K562 (cell line): Measurements from ENCODE around the gene FGF23. TPM values are rescaled to one million over a fixed set of nuclear protein-coding genes. Genes with fewer than 3 reads are reported as not detected.

Experiments used
- ARID1B ChIP-seq: fragments of 450-650 bp; IDR thresholded peaks from 2 replicates; pipeline ENCODE4 v1.6.1; 2016; ENCODE audit warnings: antibody characterized with exemption, mild to moderate bottlenecking, inconsistent platforms
- BCLAF1 ChIP-seq, 2 experiments: fragments of 450-650 bp in 1 of 2; IDR thresholded peaks; 2 replicates each; pipeline ENCODE4 v1.6.1; 2011 to 2017; ENCODE audit warnings: low read depth in 2 of 2, antibody characterized with exemption in 1 of 2, borderline replicate concordance in 1 of 2, low read length in 1 of 2, mild to moderate bottlenecking in 1 of 2, mixed read lengths in 1 of 2; ENCODE audit not compliant: control insufficient read depth in 1 of 2
- BRF1 ChIP-seq: IDR thresholded peaks from 3 replicates; pipeline ENCODE4 v1.6.1; 2011; ENCODE audit warnings: borderline replicate concordance, mild to moderate bottlenecking; ENCODE audit not compliant: insufficient read length; ENCODE audit errors: extremely low read depth
- CBFA2T3 ChIP-seq: fragments of 450-650 bp; IDR thresholded peaks from 2 replicates; pipeline ENCODE4 v1.6.1; 2017
- CREM ChIP-seq: IDR thresholded peaks from 2 replicates; pipeline ENCODE4 v1.6.1; 2014; ENCODE audit warnings: antibody characterized with exemption, low read depth
- CXXC5 ChIP-seq: fragments of 250-450 bp; sonication (Bioruptor Pico); IDR thresholded peaks from 2 replicates; pipeline ENCODE4 v1.8.0; 2022; ENCODE audit warnings: inconsistent platforms, mild to moderate bottlenecking, moderate library complexity
- FUS ChIP-seq: fragments of 200-400 bp; formaldehyde crosslinking; optimal IDR thresholded peaks from 2 replicates; pipeline ENCODE3; 2017; ENCODE audit warnings: low read depth, low read length
- HMGN3 ChIP-seq: IDR thresholded peaks from 2 replicates; pipeline ENCODE4 v1.6.1; 2011; ENCODE audit warnings: borderline replicate concordance, low read depth, mild to moderate bottlenecking, mixed read lengths, low read length; ENCODE audit not compliant: insufficient read length; ENCODE audit errors: extremely low read depth
- KDM5B ChIP-seq: fragments of 200-600 bp; sonication (generic); IDR thresholded peaks from 2 replicates; pipeline ENCODE4 v1.6.1; 2012; ENCODE audit warnings: low read depth, mild to moderate bottlenecking, moderate library complexity, low read length, control low read depth, inconsistent platforms; ENCODE audit not compliant: insufficient replicate concordance
- KLF1 ChIP-seq: fragments of 450-650 bp; IDR thresholded peaks from 2 replicates; pipeline ENCODE4 v1.6.1; 2016; ENCODE audit warnings: missing genetic modification characterization, missing compliant biosample characterization
- NBN ChIP-seq: fragments of 450-650 bp; IDR thresholded peaks from 2 replicates; pipeline ENCODE4 v1.6.1; 2016; ENCODE audit warnings: low read depth, mild to moderate bottlenecking
- NCOR1 ChIP-seq: fragments of 450-650 bp; IDR thresholded peaks from 2 replicates; pipeline ENCODE4 v1.6.1; 2016; ENCODE audit warnings: mild to moderate bottlenecking, moderate library complexity
- NRF1 ChIP-seq, 2 experiments: fragments of 450-650 bp; IDR thresholded peaks in 1 of 2; conservative IDR thresholded peaks in 1 of 2; 2 replicates each; pipeline ENCODE4 v1.6.1; 2014; ENCODE audit warnings: mild to moderate bottlenecking in 2 of 2
- PHF8 ChIP-seq: fragments of 200-600 bp; sonication (generic); IDR thresholded peaks from 2 replicates; pipeline ENCODE4 v1.6.1; 2012; ENCODE audit warnings: mixed run types, mild to moderate bottlenecking, inconsistent platforms, low read length, moderate library complexity, borderline replicate concordance
- PKNOX1 ChIP-seq: fragments of 450-650 bp; IDR thresholded peaks from 2 replicates; pipeline ENCODE4 v1.6.1; 2016
- POLR2A ChIP-seq: fragments of 450-650 bp; conservative IDR thresholded peaks from 2 replicates; pipeline ENCODE4 v1.6.1; 2016
- POLR2AphosphoS5 ChIP-seq: IDR thresholded peaks from 2 replicates; pipeline ENCODE4 v1.6.1; 2011; ENCODE audit warnings: mild to moderate bottlenecking, low read depth, low read length, moderate library complexity; ENCODE audit not compliant: control insufficient read depth, insufficient read depth
- PPARD ChIP-seq: fragments of 250-450 bp; sonication (Bioruptor Pico); IDR thresholded peaks from 2 replicates; pipeline ENCODE4 v1.8.0; 2022; ENCODE audit warnings: inconsistent platforms, mild to moderate bottlenecking, moderate library complexity
- RB1 ChIP-seq: fragments of 450-650 bp; IDR thresholded peaks from 2 replicates; pipeline ENCODE4 v1.6.1; 2017; ENCODE audit warnings: low read depth, mild to moderate bottlenecking
- ZBED1 ChIP-seq: IDR thresholded peaks from 2 replicates; pipeline ENCODE4 v1.6.1; 2014
- ZBTB26 ChIP-seq: fragments of 450-650 bp; formaldehyde crosslinking; IDR thresholded peaks from 2 replicates; pipeline ENCODE4 v1.4.0; 2022; ENCODE audit warnings: missing genetic modification characterization
- polyA plus RNA-seq, 8 experiments: library from polyadenylated mRNA; depleted of rRNA in 4 of 8; stranded (reverse) in 5 of 8; unstranded in 3 of 8; fragments of >200 nt; fragmentation: Nextera tagmentation in 2 of 8; fragmentation: Illumina TruSeq in 1 of 8; extraction: Ambion mirVana in 2 of 8; extraction: Trizol in 1 of 8; gene quantifications; 2 replicates each; pipeline versions ENCODE4 v1.2.1 to v1.2.3, GENCODE V29; 2011 to 2014; ENCODE audit warnings: inconsistent platforms in 1 of 8, missing spikeins in 1 of 8
- total RNA-seq, 7 experiments: library from RNA; depleted of rRNA in 6 of 7; stranded (reverse); fragments of >200 nt in 6 of 7; fragmentation: Illumina TruSeq in 2 of 7; extraction: Trizol in 2 of 7; gene quantifications; 2 replicates each; pipeline versions ENCODE4 v1.2.1 to v1.2.3, GENCODE V29; 2011 to 2021; ENCODE audit warnings: low replicate concordance in 1 of 7
- TF ChIP-seq, protein P1 (sequence below): fragments of 250-450 bp; sonication (Bioruptor Pico); IDR thresholded peaks from 2 replicates; pipeline ENCODE4 v1.8.0; 2021; ENCODE audit warnings: borderline replicate concordance, mild to moderate bottlenecking, moderate library complexity; ENCODE audit not compliant: poor library complexity, severe bottlenecking

The FGF23 gene
- total and polyA plus RNA-seq, 9 of the 15 experiments (the other 6 are each of a cell fraction or from before 2014, with no cell fraction given), result 0.38 TPM; not detected in 8

- TF ChIP-seq BRF1 (no peak), CBFA2T3 (peak; percentile 85), BCLAF1 (IDR thresholded peaks at IDR 0.05; ENCODE audit: borderline replicate concordance in 1 of 2, control insufficient read depth in 1 of 2, low read depth in 2 of 2, low read length in 1 of 2) (no peak), KDM5B (peak; percentile 42), CREM (peak; percentile 73), RB1 (0 out of 2 replicates have a peak, but pooled peaks have one; percentile 39), NBN (no peak), FUS (peak; percentile 26), NCOR1 (peak; percentile 56; the same call in 1 of the 2 replicates), POLR2AphosphoS5 (0 out of 2 replicates have a peak, but pooled peaks have one; percentile 17), KLF1 (tag) (0 out of 2 replicates have a peak, but pooled peaks have one; percentile 17), ZBED1 (no peak), PHF8 (peak; percentile 52; the same call in 1 of the 2 replicates), ZBTB26 (CRISPR knock-in tag) (no peak), CXXC5 (CRISPR knock-in tag) (peak; percentile 100), NRF1 (conservative IDR thresholded peaks at IDR 0.05 in 1 of 2, IDR thresholded peaks at IDR 0.05 in 1 of 2) (peak; percentile 90 to 91), HMGN3 (peak; percentile 96), ARID1B (peak; percentile 59), POLR2A (peak; percentile 64), PKNOX1 (peak; percentile 47), PPARD (no peak)
- TF ChIP-seq, protein P1, sequence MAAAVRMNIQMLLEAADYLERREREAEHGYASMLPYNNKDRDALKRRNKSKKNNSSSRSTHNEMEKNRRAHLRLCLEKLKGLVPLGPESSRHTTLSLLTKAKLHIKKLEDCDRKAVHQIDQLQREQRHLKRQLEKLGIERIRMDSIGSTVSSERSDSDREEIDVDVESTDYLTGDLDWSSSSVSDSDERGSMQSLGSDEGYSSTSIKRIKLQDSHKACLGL (CRISPR knock-in tag), result no peak
Measured at GRCh38 chr12:4320853-4321701, 58.4 kb downstream of the FGF23 start, which contains the start of gene TIGAR (continued).
